HCT116 (cell line): ENCODE measurements around the gene ASGR1. TPM values are rescaled to one million over a fixed set of nuclear protein-coding genes. Genes with fewer than 3 reads are reported as not detected.
A peak's percentile ranks its signal among the peaks of the same experiment; 100 is the strongest.

Experiments used
- ATAC-seq: fragments of 200-7000 bp; cut with Tn5 transposase; 2 replicates; pipeline ENCODE4 v1.9.1; 2020; ENCODE audit warnings: mild to moderate bottlenecking, moderate library complexity
- BruUV-seq: library from RNA; stranded (reverse); fragments of 400-500 nt; replicated peaks from 2 replicates; lab custom pipeline; 2021; lab: Mats Ljungman, UMichigan
- CTCF ChIA-PET: fragments of 300-600 bp; sonication (Branson Sonifier 250); formaldehyde crosslinking; loops from one replicate; lab custom pipeline; 2021; ENCODE audit warnings: antibody characterized with exemption; lab: Charles Lee
- POLR2A ChIA-PET: fragments of 300-600, 350-600 bp; sonication (Branson Sonifier 250); formaldehyde crosslinking; loops from one replicate; lab custom pipeline; 2021; ENCODE audit warnings: antibody characterized with exemption; lab: Charles Lee
- RAD21 ChIA-PET, 2 experiments: fragments of 300-600 bp; sonication (Branson Sonifier 250); formaldehyde crosslinking; loops; one replicate each; lab custom pipeline; 2023; ENCODE audit warnings: low total read pairs in 2 of 2; ENCODE audit not compliant: uncharacterized antibody in 2 of 2, unreplicated experiment in 2 of 2, low non-redundant PET in 1 of 2; lab: Charles Lee
- DNase-seq: peaks from one replicate; pipeline ENCODE4 v3.0.0-alpha.2; 2010; ENCODE audit warnings: low read depth, low spot score
- H2AFZ ChIP-seq: fragments of 200-600 bp; shearing (Covaris generic), sonication (generic); 2 replicates; pipeline ENCODE4 v1.6.1; 2017; ENCODE audit warnings: low read depth, mixed run types, mixed read lengths, antibody characterized with exemption, low read length; ENCODE audit not compliant: poor library complexity, severe bottlenecking
- H3K27ac ChIP-seq: 2 replicates; pipeline ENCODE4 v1.5.1; 2012; ENCODE audit warnings: low read depth, low read length
- H3K27me3 ChIP-seq: fragments of 200-600 bp; sonication (generic); 2 replicates; pipeline ENCODE4 v1.6.1; 2016; ENCODE audit warnings: mixed run types, low read length, mixed read lengths; ENCODE audit not compliant: insufficient read depth
- H3K36me3 ChIP-seq, 2 experiments: fragments of 200-500 bp in 1 of 2; fragments of 200-600 bp in 1 of 2; sonication (Bioruptor generic) in 1 of 2; sonication (generic) in 1 of 2; 2 replicates each; pipeline versions ENCODE4 v1.5.1 to v1.6.1; 2014 to 2016; ENCODE audit warnings: low read length in 2 of 2, inconsistent platforms in 1 of 2, mixed read lengths in 1 of 2, mixed run types in 1 of 2; ENCODE audit not compliant: insufficient read depth in 2 of 2, control insufficient read depth in 1 of 2
- H3K4me1 ChIP-seq, 2 experiments: fragments of 200-600 bp in 1 of 2; sonication (generic) in 1 of 2; 2 replicates each; pipeline versions ENCODE4 v1.5.1 to v1.6.1; 2012 to 2017; ENCODE audit warnings: low read length in 2 of 2, inconsistent platforms in 1 of 2, mild to moderate bottlenecking in 1 of 2, mixed read lengths in 1 of 2, mixed run types in 1 of 2, moderate library complexity in 1 of 2; ENCODE audit not compliant: insufficient read depth in 2 of 2, control insufficient read depth in 1 of 2
- H3K4me2 ChIP-seq: fragments of 200-600 bp; sonication (generic); 2 replicates; pipeline ENCODE4 v1.6.1; 2017; ENCODE audit warnings: mixed run types, low read length, mixed read lengths
- H3K4me3 ChIP-seq, 2 experiments: fragments of 200-600 bp in 1 of 2; sonication (generic) in 1 of 2; replicated peaks in 1 of 2; 2 replicates each; pipeline ENCODE4 v1.5.1; 2011 to 2016; ENCODE audit warnings: low read length in 2 of 2, control low read depth in 1 of 2, low read depth in 1 of 2, mild to moderate bottlenecking in 1 of 2, mixed read lengths in 1 of 2, mixed run types in 1 of 2
- H3K79me2 ChIP-seq: fragments of 200-600 bp; sonication (generic); 2 replicates; pipeline ENCODE4 v1.6.1; 2017; ENCODE audit warnings: mild to moderate bottlenecking, mixed run types, low read length, moderate library complexity, mixed read lengths; ENCODE audit not compliant: insufficient read depth
- H3K9ac ChIP-seq: fragments of 200-600 bp; sonication (generic); 2 replicates; pipeline ENCODE4 v1.6.1; 2016; ENCODE audit warnings: low read length, mixed read lengths
- H3K9me2 ChIP-seq: fragments of 200-600 bp; sonication (generic), shearing (Covaris generic); 2 replicates; pipeline ENCODE4 v1.6.1; 2017; ENCODE audit warnings: mixed run types, mild to moderate bottlenecking, moderate library complexity; ENCODE audit not compliant: insufficient read depth
- H3K9me3 ChIP-seq, 2 experiments: fragments of 200-500 bp in 1 of 2; fragments of 200-600 bp in 1 of 2; sonication (Bioruptor generic) in 1 of 2; sonication (generic) in 1 of 2; 2 replicates each; pipeline ENCODE4 v1.6.1; 2014 to 2017; ENCODE audit warnings: low read length in 2 of 2, mixed read lengths in 2 of 2, inconsistent platforms in 1 of 2, low read depth in 1 of 2, mild to moderate bottlenecking in 1 of 2, mixed run types in 1 of 2, moderate library complexity in 1 of 2; ENCODE audit not compliant: control insufficient read depth in 1 of 2, insufficient read depth in 1 of 2
- H4K20me1 ChIP-seq: fragments of 200-600 bp; sonication (generic), shearing (Covaris generic); 2 replicates; pipeline ENCODE4 v1.6.1; 2017; ENCODE audit warnings: mixed run types, mild to moderate bottlenecking, moderate library complexity; ENCODE audit not compliant: insufficient read depth
- CTCF ChIP-seq, 3 experiments: fragments of 200-600 bp in 1 of 3; sonication (generic) in 1 of 3; IDR thresholded peaks in 2 of 3; conservative IDR thresholded peaks in 1 of 3; 2 replicates each; pipeline ENCODE4 v1.5.1; 2012 to 2017; ENCODE audit warnings: low read depth in 2 of 3, low read length in 2 of 3, antibody characterized with exemption in 1 of 3, borderline replicate concordance in 1 of 3, control low read depth in 1 of 3, mild to moderate bottlenecking in 1 of 3, mixed read lengths in 1 of 3, mixed run types in 1 of 3, moderate library complexity in 1 of 3; ENCODE audit not compliant: insufficient read depth in 1 of 3
- EGR1 ChIP-seq: IDR thresholded peaks from 2 replicates; pipeline ENCODE4 v1.6.1; 2012; ENCODE audit warnings: low read depth
- RAD21 ChIP-seq: IDR thresholded peaks from 2 replicates; pipeline ENCODE4 v1.6.1; 2012; ENCODE audit warnings: low read depth, mild to moderate bottlenecking
- SIN3A ChIP-seq: IDR thresholded peaks from 2 replicates; pipeline ENCODE4 v1.6.1; 2012; ENCODE audit warnings: low read depth
- SP1 ChIP-seq: IDR thresholded peaks from 2 replicates; pipeline ENCODE4 v1.6.1; 2012; ENCODE audit warnings: low read depth
- intact Hi-C: fragments of 100-400 bp; cut with micrococcal nuclease; formaldehyde crosslinking; loops from 2 replicates; pipeline ENCODE4 v1.10.0; 2022
- total RNA-seq: library from RNA; stranded (reverse); gene quantifications from one replicate; pipeline ENCODE4 v1.2.1, GENCODE V29; 2021; ENCODE audit not compliant: unreplicated experiment

Gene ASGR1
- total RNA-seq, 1 experiment from 2014 or later: 1.2 TPM

GRCh38 chr17:7214300-7215135 lies 35.3 kb upstream of the ASGR1 start:
- H3K9me2 ChIP-seq: no peaks in the 10 kb centered on the region
- no peaks in the 10 kb centered on the region for H4K20me1 ChIP-seq
- peaks cover 10 to 55% of the 10 kb centered on the region in 2 experiments; a peak in 3 of 4 replicates for H3K4me1 ChIP-seq
- DNase-seq (peak; percentile 96), ATAC-seq (peak; percentile 83)
- TF ChIP-seq EGR1: peak; percentile 85
- peak in 2 of 3 experiments; percentile 56 to 66; a peak in 4 of 6 replicates for TF ChIP-seq CTCF (IDR thresholded peaks at IDR 0.05 in 2 of 3, conservative IDR thresholded peaks at IDR 0.05 in 1 of 3; ENCODE audit: borderline replicate concordance in 1 of 3, insufficient read depth in 1 of 3, low read depth in 2 of 3, low read length in 2 of 3)
- TF ChIP-seq SIN3A: no peak
- peak; percentile 68 for TF ChIP-seq SP1
- peak; percentile 45 for TF ChIP-seq RAD21
- ChIA-PET POLR2A (interaction anchor here (0.5 to 1.3 kb wide), 4 partner anchors 23 to 169 kb away, joined by 3 to 4 read pairs (median 4); partner anchors contain the start of gene GABARAP), CTCF (interaction anchor here (1.0 to 2.7 kb wide), 3 partner anchors 52 to 179 kb away, joined by 3 to 19 read pairs (median 3); partner anchors contain the start of gene SLC16A13), RAD21 (interaction anchor here (0.7 to 1.1 kb wide), 2 partner anchors 169 to 1755 kb away, joined by 3 read pairs; no protein-coding TSS in a partner anchor)
- BruUV-seq: no TSS peak
- peak overlapping the region; percentile 43 for H3K27ac ChIP-seq
- peak overlapping the region; percentile 43 for H3K9ac ChIP-seq
- H2AFZ ChIP-seq: no peak overlapping the region
- intact Hi-C loops: loop anchor here (1.0 kb wide), 1 partner anchor 168 kb away; no protein-coding TSS in a partner anchor
- peak overlapping the region; percentile 68 for H3K4me2 ChIP-seq
- H3K9me3 ChIP-seq: no peaks in the 10 kb centered on the region
- peak overlapping the region; percentile 25 to 50 for H3K4me3 ChIP-seq
- no peaks in the 10 kb centered on the region for H3K79me2 ChIP-seq
- no peaks in the 10 kb centered on the region for H3K27me3 ChIP-seq
- H3K36me3 ChIP-seq: no peaks in the 10 kb centered on the region
